Activated CD4-positive, alpha-beta T cell treated with anti-CD3 and anti-CD28 coated beads, Interleukin-2, amount 50 U/mL, for 1 hour (primary cell): ENCODE results near the gene AGRP.
"Not testable (repeated sequence)": the region's sequence is repeated elsewhere in the genome, so short reads cannot be mapped to it uniquely, and the experiment has no call there.

Source experiments
- DNase-seq: peaks from one replicate; pipeline ENCODE4 v3.0.0-alpha.2; 2020

Gene AGRP

GRCh38 chr16:67483150-67483549, at the start of gene AGRP:
Gene AGRP, minus strand, starts transcription at chr16:67483547. Its CDS starts 149 bp downstream, at chr16:67483398.
- no peak for DNase-seq

- no peak for DNase-seq
These were observed 47.9 kb upstream of the AGRP start for GRCh38 chr16:67531247-67531646.

- DNase-seq: no peak
These were observed 46.9 kb upstream of the AGRP start for GRCh38 chr16:67530013-67530939.

GRCh38 chr16:67529582-67530012, 46.2 kb upstream of the AGRP start:
- DNase-seq: no peak

- peak; percentile 23 for DNase-seq
These were observed 45.7 kb upstream of the AGRP start for GRCh38 chr16:67528870-67529581.

GRCh38 chr16:67528222-67528869, 45.0 kb upstream of the AGRP start, which contains the start of gene RIPOR1:
Gene RIPOR1, plus strand, starts transcription at chr16:67528829. Its CDS starts 9,618 bp downstream, at chr16:67538447.
- DNase-seq: peak; percentile 44

GRCh38 chr16:67526149-67526791, 42.9 kb upstream of the AGRP start:
- DNase-seq: no peak

GRCh38 chr16:67525176-67525860, 42.0 kb upstream of the AGRP start:
- DNase-seq: no peak

GRCh38 chr16:67521095-67521804, 37.9 kb upstream of the AGRP start:
- DNase-seq: peak; percentile 99

GRCh38 chr16:67519242-67519641, 35.9 kb upstream of the AGRP start:
- DNase-seq: no peak

- no peak for DNase-seq
These were observed 35.3 kb upstream of the AGRP start for GRCh38 chr16:67518676-67519075.

GRCh38 chr16:67517661-67518423, 34.5 kb upstream of the AGRP start:
- no peak for DNase-seq

GRCh38 chr16:67517155-67517445, 33.8 kb upstream of the AGRP start:
- DNase-seq: no peak

- DNase-seq: no peak
These were observed 33.2 kb upstream of the AGRP start for GRCh38 chr16:67516296-67517154.

- DNase-seq: peak; percentile 79
These were observed 31.1 kb upstream of the AGRP start for GRCh38 chr16:67514382-67514828.

- DNase-seq: not testable (repeated sequence)
These were observed 30.5 kb upstream of the AGRP start for GRCh38 chr16:67513892-67514291.

- DNase-seq: no peak
These were observed 25.7 kb upstream of the AGRP start for GRCh38 chr16:67509016-67509415.

GRCh38 chr16:67506468-67506867, 23.1 kb upstream of the AGRP start:
- no peak for DNase-seq
